ENCODE data around the gene TMEM266.

Gene TMEM266

GRCh38 chr15:76160426-76161152 is 100.8 kb downstream of the TMEM266 start:
- H3K27ac ChIP-seq (replicated peaks; ENCODE audit: low read length) = no peak overlapping the region
- no peak overlapping the region for H4K91ac ChIP-seq (ENCODE audit: low read depth, low read length, poor library complexity)

GRCh38 chr15:76161153-76162035 is 101.6 kb downstream of the TMEM266 start:
- no peak overlapping the region for H3K4ac ChIP-seq (ENCODE audit: low read length)

More at GRCh38 chr15:76160426-76161152, 100.8 kb downstream of the TMEM266 start:
- no peak for DNase-seq (ENCODE audit: low spot score)
- WGBS, 2 donors (ENCODE audit: extremely low coverage in 2 of 2, insufficient read length in 2 of 2, insufficient replicate concordance in 1 of 2) = no CpG with 5 or more reads among the region's 24 CpGs
- Histone ChIP-seq H3K9me3 (replicated peaks in 1 of 2; ENCODE audit: control insufficient read depth in 2 of 2, insufficient read depth in 1 of 2, low read depth in 1 of 2, low read length in 2 of 2) (no peaks in the 10 kb centered on the region), H3K4ac (ENCODE audit: low read length) (no peak overlapping the region), H2AK5ac (ENCODE audit: low read depth, low read length) (peak overlapping the region; percentile 31), H2BK120ac (ENCODE audit: low read depth, low read length) (no peak overlapping the region), H2AFZ (ENCODE audit: low read length) (peak overlapping the region; percentile 41), H3K18ac (ENCODE audit: low read length) (peak overlapping the region; percentile 90), H3K36me3 (replicated peaks in 1 of 2; ENCODE audit: control insufficient read depth in 2 of 2, insufficient read depth in 2 of 2, low read length in 2 of 2) (no peaks in the 10 kb centered on the region), H2BK15ac (ENCODE audit: low read length) (peak overlapping the region; percentile 28), H4K8ac (ENCODE audit: low read depth, low read length) (no peak overlapping the region), H3K27me3 (ENCODE audit: control insufficient read depth in 3 of 3, insufficient read depth in 3 of 3, low read depth in 1 of 3, low read length in 3 of 3) (peaks cover 0 to 35% (median 0%) of the 10 kb centered on the region in 3 experiments), H2BK12ac (ENCODE audit: low read length) (peak overlapping the region; percentile 43), H3K14ac (ENCODE audit: low read length) (peak overlapping the region; percentile 11), H3K4me2 (ENCODE audit: insufficient read depth, low read length, poor library complexity, severe bottlenecking) (no peak overlapping the region), H2BK5ac (ENCODE audit: low read length) (peak overlapping the region; percentile 84), H3K4me3 (ENCODE audit: low read length in 2 of 2) (no peak overlapping the region), H3K9ac (ENCODE audit: low read depth, low read length, poor library complexity) (peak overlapping the region; percentile 22), H3K4me1 (ENCODE audit: control insufficient read depth in 2 of 2, insufficient read depth in 1 of 2, low read depth in 1 of 2, low read length in 2 of 2) (peaks cover 5 to 6% of the 10 kb centered on the region in 2 donors), H3K79me1 (ENCODE audit: low read depth, low read length) (no peaks in the 10 kb centered on the region), H3K23ac (ENCODE audit: low read depth, low read length, poor library complexity) (peak overlapping the region; percentile 37)

GRCh38 chr15:76162036-76162398 is 102.2 kb downstream of the TMEM266 start:
- no peak overlapping the region for H2BK15ac ChIP-seq (ENCODE audit: low read length)
- H2BK120ac ChIP-seq (ENCODE audit: low read depth, low read length) = no peak overlapping the region
- no peak overlapping the region for H3K27ac ChIP-seq (replicated peaks; ENCODE audit: low read length)
- H3K4me3 ChIP-seq (ENCODE audit: low read length in 2 of 2) = no peak overlapping the region
- H3K18ac ChIP-seq (ENCODE audit: low read length) = no peak overlapping the region
- H2BK5ac ChIP-seq (ENCODE audit: low read length) = no peak overlapping the region
- peak overlapping the region; percentile 14 for H3K9ac ChIP-seq (ENCODE audit: low read depth, low read length, poor library complexity)
- H3K4me2 ChIP-seq (ENCODE audit: insufficient read depth, low read length, poor library complexity, severe bottlenecking) = no peak overlapping the region
- H2BK12ac ChIP-seq (ENCODE audit: low read length) = no peak overlapping the region
- H3K36me3 ChIP-seq (replicated peaks in 1 of 2; ENCODE audit: control insufficient read depth in 2 of 2, insufficient read depth in 2 of 2, low read length in 2 of 2) = no peaks in the 10 kb centered on the region
- WGBS, 2 donors (ENCODE audit: extremely low coverage in 2 of 2, insufficient read length in 2 of 2, insufficient replicate concordance in 1 of 2) = no CpG with 5 or more reads among the region's 12 CpGs
- H3K23ac ChIP-seq (ENCODE audit: low read depth, low read length, poor library complexity) = no peak overlapping the region
- H3K4ac ChIP-seq (ENCODE audit: low read length) = no peak overlapping the region
- H3K27me3 ChIP-seq (ENCODE audit: control insufficient read depth in 3 of 3, insufficient read depth in 3 of 3, low read depth in 1 of 3, low read length in 3 of 3) = peaks cover 0 to 35% (median 0%) of the 10 kb centered on the region in 3 experiments
- H3K14ac ChIP-seq (ENCODE audit: low read length) = peak overlapping the region; percentile 73
- H3K9me3 ChIP-seq (replicated peaks in 1 of 2; ENCODE audit: control insufficient read depth in 2 of 2, insufficient read depth in 1 of 2, low read depth in 1 of 2, low read length in 2 of 2) = no peaks in the 10 kb centered on the region
- H3K4me1 ChIP-seq (ENCODE audit: control insufficient read depth in 2 of 2, insufficient read depth in 1 of 2, low read depth in 1 of 2, low read length in 2 of 2) = peaks cover 5 to 6% of the 10 kb centered on the region in 2 donors
- DNase-seq (ENCODE audit: low spot score) = no peak
- H4K8ac ChIP-seq (ENCODE audit: low read depth, low read length) = no peak overlapping the region
- peak overlapping the region; percentile 32 for H2AFZ ChIP-seq (ENCODE audit: low read length)
- no peak overlapping the region for H2AK5ac ChIP-seq (ENCODE audit: low read depth, low read length)
- no peak overlapping the region for H4K91ac ChIP-seq (ENCODE audit: low read depth, low read length, poor library complexity)
- no peaks in the 10 kb centered on the region for H3K79me1 ChIP-seq (ENCODE audit: low read depth, low read length)

More at GRCh38 chr15:76161153-76162035, 101.6 kb downstream of the TMEM266 start:
- Histone ChIP-seq H2BK5ac (ENCODE audit: low read length) (no peak overlapping the region), H3K4me1 (ENCODE audit: control insufficient read depth in 2 of 2, insufficient read depth in 1 of 2, low read depth in 1 of 2, low read length in 2 of 2) (peaks cover 5 to 6% of the 10 kb centered on the region in 2 donors), H3K18ac (ENCODE audit: low read length) (peak overlapping the region; percentile 1), H3K27me3 (ENCODE audit: control insufficient read depth in 3 of 3, insufficient read depth in 3 of 3, low read depth in 1 of 3, low read length in 3 of 3) (peaks cover 0 to 35% (median 0%) of the 10 kb centered on the region in 3 experiments), H4K8ac (ENCODE audit: low read depth, low read length) (no peak overlapping the region), H3K9ac (ENCODE audit: low read depth, low read length, poor library complexity) (no peak overlapping the region), H3K9me3 (replicated peaks in 1 of 2; ENCODE audit: control insufficient read depth in 2 of 2, insufficient read depth in 1 of 2, low read depth in 1 of 2, low read length in 2 of 2) (no peaks in the 10 kb centered on the region), H3K14ac (ENCODE audit: low read length) (no peak overlapping the region), H2AFZ (ENCODE audit: low read length) (peak overlapping the region; percentile 35), H3K4me2 (ENCODE audit: insufficient read depth, low read length, poor library complexity, severe bottlenecking) (no peak overlapping the region), H3K27ac (replicated peaks; ENCODE audit: low read length) (no peak overlapping the region), H3K79me1 (ENCODE audit: low read depth, low read length) (no peaks in the 10 kb centered on the region), H2BK120ac (ENCODE audit: low read depth, low read length) (no peak overlapping the region), H2AK5ac (ENCODE audit: low read depth, low read length) (no peak overlapping the region), H2BK15ac (ENCODE audit: low read length) (no peak overlapping the region), H3K36me3 (replicated peaks in 1 of 2; ENCODE audit: control insufficient read depth in 2 of 2, insufficient read depth in 2 of 2, low read length in 2 of 2) (no peaks in the 10 kb centered on the region), H3K4me3 (ENCODE audit: low read length in 2 of 2) (no peak overlapping the region), H3K23ac (ENCODE audit: low read depth, low read length, poor library complexity) (peak overlapping the region; percentile 37), H2BK12ac (ENCODE audit: low read length) (no peak overlapping the region), H4K91ac (ENCODE audit: low read depth, low read length, poor library complexity) (no peak overlapping the region)
- no peak for DNase-seq (ENCODE audit: low spot score)
- no CpG with 5 or more reads among the region's 20 CpGs for WGBS, 2 donors (ENCODE audit: extremely low coverage in 2 of 2, insufficient read length in 2 of 2, insufficient replicate concordance in 1 of 2)

Measured in neuronal stem cell (in vitro differentiated cells).